NCI-H1436 treated with DMSO at 0.1 percent for 48 hours (cell line): ENCODE data around the gene LRP1B.

Experiments
- DNase-seq: peaks from one replicate; lab custom pipeline; 2025; lab: John Stamatoyannopoulos, UW

LRP1B gene

DNA sequence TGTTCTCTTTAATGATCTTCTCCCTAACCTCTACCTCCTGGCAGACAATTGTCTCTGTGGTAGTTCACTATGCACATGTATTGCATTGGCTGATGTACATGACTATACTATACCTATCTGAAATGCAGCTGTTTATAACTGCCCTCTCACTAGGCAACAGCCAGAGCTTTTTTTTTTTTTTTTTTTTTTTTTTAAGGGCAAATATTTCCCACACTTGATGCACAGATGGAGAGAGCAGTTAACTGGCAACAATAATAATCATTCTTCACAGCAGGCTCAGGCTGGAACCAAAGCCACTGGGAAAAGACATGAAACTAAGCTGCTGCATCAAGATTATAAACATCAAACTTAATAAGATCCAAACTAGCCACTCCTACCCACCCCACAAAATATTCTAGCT is 707.7 kb downstream of the LRP1B start:
- no peak for DNase-seq

DNA sequence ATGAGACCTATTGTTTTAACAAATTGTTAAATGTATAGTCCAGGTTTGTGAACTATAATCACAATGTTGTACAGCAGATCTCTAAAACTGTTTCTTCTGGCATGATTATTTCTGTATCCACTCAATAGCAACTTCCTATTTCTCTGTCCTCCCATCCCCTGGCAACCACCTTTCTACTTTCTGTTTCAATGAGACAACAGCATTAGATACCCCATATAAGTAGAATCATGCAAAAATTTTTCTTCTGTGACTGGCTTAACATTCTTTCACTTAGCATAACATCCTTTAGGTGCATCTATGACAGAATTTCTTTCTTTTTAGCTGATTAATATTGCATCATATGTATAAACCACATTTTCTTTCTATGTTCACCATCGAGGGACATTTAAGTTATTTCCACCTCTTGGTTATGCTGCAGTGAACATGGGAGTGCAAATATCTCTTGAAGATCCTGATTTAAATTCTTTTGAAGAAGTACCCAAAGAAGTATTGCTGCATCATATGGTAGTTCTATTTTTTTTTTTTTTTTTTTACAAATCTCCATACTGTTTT is 713.5 kb downstream of the LRP1B start:
- no peak for DNase-seq

DNA sequence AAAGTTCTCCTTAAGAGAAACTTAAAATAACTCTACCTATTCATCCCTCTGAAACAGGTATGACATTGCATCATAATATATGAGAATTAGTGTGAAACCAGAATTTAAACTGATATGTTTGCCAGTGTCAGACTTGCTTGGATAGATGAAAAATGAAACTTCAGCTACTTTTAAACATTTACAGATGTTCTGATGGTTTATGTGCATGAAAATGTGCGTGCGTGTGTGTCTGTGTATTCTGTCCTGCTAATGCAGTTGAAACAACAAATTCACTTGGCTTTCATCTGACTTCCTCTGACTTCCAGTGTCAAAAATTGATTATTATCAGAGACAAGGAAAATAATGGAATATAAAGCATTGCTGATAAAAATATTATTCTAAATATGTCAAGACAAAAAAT is 719.4 kb downstream of the LRP1B start:
- DNase-seq, result no peak

DNA sequence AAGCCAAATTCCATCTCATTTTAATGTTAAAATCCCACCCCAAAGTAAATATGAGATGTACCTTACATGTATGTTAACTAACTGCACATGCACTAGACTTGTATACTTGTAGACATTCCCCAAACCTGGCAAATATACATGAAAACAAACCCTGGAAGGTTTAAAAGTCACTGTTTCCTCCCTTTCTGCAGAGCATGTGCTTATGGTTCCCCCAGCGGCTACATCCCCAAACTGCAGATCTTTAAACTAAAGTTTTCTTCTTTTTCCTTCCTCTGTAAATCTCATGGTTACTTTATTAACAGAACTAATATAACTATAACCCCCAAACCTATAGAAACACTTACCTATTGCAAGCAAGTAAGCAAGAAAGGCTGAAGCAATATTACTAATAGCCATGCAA is 731.5 kb downstream of the LRP1B start:
- no peak for DNase-seq

DNA sequence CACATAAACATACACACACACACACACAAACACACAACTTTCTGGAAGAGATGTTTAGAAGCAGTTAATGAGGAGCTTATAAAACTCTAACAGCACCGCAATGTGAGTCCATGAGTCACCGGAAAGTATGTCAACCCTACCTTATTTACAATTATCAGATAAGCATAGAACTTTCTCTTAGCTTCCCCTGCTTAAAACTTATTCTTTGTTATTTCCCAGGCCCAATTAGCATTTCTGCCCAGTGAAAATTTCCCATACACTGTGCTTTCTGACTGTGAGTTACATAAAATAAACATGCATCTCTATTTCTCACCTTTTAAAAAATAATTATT is 737.6 kb downstream of the LRP1B start:
- no peak for DNase-seq

DNA sequence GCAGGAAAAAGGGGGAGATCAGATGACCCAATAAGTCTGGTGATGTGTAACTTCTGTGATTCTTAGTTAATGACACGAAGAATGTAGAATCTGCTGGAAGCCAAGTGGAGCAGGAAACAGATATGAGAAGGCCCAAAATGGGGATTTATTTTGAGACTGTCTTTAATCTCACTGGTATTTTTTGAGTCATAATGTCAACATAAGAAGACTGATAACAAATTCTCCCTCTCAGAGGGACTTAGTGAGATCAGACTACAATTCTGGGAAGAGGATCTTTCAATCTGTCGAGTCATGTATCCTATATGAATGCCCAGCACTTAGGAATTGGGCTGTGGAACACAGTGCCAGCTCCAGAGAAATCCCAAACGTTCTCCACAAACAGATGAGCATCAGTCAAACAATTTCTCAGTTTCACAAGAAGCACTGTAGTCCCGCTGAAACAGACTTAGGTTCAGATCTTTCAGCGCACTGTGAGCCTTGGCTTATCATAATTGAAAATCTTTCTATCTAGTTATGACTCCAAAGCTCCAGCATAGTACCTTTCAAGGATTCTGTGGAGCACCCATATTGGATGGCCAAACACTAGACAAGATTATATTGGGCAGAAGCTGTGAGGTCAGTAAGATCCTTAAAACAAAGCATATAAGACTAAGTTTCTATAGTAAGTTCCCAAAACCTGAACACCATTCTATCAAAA is 738.2 kb downstream of the LRP1B start:
- no peak for DNase-seq

DNA sequence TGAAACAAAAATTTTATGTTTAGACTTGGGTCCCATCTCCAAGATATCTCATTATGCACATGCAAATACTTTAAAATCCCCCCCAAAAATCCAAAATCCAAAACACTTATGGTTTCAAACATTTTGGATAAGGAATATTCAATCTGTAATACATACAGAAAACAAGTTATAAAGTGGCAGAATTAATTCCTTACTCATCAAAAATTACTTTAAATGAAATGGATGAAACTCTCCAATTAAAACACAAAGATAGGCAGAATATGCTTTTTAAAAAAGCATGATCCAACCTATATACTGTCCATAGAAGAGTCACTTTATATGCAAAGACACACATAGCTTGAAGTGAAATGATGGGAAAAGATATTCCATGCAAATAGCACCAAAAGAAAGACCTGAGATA is 744.6 kb downstream of the LRP1B start:
- DNase-seq, result no peak

DNA sequence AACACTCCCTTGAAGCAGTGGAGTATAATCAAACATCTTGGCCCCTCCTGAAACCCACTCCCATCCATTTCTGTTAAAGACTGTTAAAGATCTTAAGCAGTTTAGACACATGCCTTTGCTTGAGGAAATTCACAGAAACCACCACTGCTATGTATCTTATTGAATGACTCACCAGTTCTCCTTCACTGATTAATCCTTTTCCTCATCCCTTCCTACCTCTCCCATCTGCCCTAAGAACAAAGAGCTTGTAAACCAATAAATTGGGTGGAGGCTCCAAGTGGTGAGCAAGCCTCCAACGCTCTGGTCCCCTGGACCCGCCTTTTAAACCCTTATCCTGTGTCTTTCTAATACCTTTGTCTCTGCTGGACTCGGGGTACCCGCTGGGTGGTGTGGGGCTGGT is 746.1 kb downstream of the LRP1B start:
- DNase-seq, result no peak

DNA sequence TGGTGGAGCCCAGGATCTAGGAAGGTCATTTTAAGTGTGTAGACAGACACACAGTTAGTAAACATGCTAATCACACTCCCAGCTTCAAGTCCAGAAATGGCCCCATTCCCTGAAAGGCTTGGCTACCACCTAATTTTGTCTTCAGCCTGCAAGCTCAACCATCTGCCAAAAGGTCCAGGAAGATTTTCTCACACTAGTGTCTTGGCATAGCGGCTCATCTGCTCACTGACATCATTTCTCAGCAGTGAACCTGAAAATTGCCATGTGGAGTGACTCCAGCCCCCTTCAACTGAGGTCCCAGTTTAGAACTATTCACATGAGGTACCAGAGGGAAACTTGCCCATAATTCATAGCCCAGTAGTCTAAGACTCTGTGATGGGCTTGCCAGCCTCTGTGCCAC is 748.9 kb downstream of the LRP1B start:
- DNase-seq, result no peak

DNA sequence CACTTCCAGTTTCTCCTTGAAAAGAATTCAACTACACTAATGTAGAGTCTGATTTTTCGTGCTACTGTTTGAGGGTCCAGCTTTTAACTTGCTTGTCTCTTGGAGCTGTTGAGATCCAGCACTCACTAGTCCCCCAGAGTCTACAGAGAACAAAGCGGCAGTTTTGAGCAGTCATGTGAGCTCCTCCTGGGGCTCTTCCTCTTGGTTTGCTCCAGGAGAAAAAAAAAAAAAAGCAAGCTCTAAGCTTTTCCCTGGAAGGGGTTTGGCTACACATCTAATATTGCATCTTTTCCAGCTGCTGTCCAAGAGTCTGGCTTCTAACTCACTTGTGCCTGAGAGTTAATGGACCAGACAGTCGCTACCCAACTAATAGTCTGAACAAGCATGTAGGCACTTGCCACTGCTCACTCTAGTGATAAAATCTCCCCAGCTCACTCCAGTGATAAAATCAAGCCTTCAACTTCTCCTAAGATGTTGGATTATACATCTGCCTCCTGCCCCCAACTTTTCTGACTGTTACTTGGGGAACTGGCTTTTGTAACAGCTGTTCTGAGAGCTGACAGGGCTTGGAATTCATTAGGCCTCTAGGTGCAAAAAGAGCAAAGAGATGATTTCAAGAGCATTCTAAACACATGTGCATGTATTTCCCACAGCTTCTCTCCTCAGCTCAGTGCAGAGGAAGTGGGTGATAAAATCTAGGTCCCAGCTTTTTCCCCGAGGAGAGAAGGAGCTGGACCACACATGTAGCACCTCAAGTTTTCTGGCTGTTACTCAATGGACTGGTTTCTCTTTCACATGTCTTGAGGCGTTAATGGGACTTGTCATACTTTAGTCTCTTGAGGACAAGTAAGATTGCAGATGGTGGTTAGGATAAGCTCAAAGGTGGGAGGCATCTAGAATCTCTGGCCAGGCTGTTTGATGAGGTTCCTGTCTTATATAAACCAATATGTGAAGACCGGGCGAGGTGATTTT is 750.5 kb downstream of the LRP1B start:
- DNase-seq, result no peak

DNA sequence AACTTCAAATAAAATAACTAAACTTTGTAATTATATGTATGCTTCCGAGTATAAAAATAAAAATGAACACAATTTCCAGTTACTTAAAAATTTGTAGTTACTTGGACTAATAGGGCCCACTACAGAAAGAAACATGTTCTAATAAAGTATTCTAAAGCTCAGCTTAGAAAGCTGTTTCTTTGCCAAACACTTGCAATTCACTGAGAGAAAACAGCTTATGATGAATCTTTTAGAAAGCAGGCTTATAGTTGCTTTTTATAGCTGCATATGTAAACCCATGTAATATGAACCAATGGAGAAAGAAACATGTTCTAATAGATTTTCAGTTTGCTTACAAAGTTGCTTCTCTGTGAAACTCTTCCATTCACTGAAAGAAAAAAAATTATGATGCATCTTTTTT is 766.0 kb downstream of the LRP1B start:
- no peak for DNase-seq

DNA sequence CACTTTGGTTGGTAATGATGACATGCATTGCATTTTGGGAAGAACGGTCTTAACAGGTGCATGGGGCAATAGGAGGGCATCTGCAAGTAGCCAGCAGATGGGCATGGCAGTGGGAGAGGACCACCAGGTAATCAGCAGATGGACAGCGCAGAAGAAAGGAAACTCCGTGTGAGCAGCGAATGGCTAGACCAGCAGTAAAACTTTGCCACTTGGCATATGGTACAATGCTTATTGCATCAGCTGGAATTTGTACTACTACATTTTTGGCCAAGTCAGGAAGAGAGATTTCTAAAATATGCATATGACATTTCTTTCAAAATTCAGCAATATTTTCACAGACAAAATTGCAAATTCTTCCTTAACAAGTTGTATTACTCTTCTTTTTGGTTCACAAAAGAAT is 768.5 kb downstream of the LRP1B start:
- DNase-seq, result no peak

DNA sequence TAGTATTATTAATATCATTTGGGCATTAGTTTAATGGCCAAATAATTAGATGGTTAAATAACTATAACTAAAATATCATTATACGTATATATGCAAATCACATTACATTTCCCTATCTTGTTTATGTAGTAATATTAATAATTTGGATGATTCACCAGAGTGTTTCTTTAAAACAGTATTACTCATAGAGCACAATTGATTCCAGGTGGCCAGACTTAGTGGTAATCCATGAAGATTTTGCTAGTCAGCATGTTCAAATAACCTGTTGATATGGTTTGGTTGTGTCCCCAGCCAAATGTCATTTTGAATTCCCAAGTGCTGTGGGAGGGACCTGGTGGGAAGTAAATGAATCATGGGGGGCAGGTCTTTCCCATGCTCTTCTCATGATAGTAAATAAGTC is 782.3 kb downstream of the LRP1B start:
- no peak for DNase-seq

DNA sequence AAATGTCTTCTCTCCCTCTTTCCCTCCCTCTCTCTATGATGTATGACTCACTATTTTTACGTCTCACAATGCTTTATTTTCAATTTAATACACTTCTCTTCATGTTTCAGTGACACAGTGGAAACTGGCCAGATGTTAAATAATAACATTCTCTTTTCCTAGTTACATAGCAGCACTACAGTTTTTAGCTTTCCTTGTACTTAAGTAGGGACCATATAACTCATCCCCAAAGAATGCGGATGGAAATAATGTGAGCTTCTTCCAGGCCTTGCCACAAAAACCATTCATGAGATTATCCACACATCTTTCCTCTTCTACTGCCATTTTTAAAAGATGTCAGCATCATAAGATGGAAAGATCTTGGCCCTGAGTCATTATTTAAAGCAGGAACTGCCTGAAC is 789.4 kb downstream of the LRP1B start:
- DNase-seq, result no peak

DNA sequence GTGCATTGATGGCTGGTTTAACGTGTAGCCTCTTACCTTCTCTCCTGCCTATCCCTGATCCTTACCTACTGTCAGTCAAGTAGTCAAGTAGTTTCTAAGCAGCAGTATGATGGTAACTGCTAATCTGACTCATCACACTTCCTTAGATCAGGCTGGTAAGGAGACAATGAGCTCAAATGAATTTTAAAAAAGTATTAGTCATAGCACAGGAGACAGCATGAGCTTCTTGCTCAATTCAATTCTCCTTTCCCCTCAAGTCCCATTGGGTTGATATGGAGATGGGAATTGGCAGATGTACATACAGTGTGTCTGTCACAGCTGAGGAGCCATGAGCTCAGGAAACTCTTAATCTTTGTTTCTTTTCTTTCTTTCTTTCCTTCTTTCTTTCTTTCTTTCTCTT is 799.7 kb downstream of the LRP1B start:
- DNase-seq, result no peak

DNA sequence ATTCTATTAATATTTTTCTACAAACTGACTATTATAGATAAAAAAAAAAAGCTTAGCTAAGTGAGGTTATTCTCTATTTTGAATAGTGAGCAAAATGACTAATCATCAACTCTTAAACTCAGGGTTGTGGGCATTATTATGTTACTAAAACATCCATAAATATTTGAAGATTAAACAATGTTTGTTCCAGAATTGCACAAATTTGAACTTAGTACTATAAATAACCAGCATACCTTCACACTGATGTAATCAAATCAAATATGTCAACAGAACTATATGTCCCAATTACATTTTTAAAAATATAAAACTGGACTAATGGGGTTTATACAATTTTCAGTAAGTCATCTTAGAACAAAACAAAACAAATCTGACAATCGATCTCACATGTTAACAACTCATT is 800.9 kb downstream of the LRP1B start:
- no peak for DNase-seq

DNA sequence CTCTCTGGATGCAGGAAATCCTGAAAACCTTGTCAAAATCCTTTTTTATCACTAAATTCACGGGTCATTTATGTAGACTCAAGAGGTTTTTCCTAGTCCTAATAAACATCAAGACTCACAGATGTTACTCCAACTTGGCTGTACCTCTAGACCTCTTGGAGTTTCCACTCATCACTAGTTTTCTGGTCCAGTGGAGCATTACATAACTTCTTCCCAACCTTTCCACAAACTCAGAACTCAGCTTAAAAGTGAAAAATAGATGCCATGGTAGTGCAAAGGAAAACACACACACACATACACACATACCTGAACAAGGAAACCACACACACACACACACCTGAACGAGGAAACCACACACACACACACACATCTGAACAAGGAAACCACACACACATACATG is 807.2 kb downstream of the LRP1B start:
- no peak for DNase-seq

DNA sequence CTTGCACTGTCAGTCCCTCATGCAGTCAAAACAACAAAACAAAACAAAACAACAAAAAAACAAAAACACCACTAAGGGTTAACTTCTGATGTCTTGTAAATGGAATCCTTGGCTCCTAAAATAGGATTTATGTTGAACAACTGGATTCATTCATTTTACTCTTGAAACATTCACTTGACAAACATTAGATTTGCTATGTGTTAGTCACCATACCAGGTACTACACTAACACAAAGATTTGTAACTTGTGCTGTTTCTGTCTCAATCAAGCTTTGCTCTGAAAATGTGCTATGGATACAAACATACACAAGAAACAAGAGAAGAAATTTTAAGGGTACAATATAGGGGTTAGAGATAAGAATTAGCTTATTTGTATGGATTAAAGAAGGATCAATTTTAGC is 812.8 kb downstream of the LRP1B start:
- no peak for DNase-seq

DNA sequence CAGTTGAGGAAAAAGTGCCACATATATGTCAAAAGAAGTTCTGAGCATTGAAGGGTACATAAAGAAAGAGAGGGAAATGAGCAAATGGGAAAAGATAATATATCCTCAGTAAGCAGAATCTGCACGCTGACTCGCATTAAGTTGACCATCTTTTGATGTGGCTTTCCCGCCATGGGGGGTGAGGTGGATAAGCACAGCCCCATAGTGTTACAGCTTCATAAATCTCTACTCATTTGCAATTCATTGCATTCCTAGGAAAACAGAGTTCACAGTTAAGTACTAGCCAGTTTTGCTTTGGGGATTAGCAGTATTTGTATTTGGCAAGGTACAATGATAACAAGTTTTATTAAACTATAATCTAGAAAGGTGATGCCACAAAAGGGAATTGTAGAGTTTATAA is 814.2 kb downstream of the LRP1B start:
- no peak for DNase-seq

DNA sequence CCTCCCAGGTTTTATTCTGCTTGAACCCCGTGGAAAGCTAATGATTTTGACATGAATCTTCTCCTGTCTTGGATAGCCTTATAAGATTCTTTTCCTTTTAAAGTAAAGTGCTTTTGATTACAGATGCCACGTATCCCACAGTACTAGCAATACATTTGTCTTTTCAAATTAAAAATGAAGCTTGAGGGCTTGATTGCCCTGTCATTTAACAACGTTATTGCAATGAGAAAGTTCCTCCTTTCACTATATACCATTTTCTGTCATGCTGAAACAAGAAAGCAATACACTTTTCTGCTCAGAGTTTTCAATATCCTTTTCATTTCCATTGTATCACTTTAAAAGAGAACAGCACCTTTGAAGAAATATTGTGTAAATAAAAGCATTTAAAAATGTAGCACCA is 814.7 kb downstream of the LRP1B start:
- no peak for DNase-seq

DNA sequence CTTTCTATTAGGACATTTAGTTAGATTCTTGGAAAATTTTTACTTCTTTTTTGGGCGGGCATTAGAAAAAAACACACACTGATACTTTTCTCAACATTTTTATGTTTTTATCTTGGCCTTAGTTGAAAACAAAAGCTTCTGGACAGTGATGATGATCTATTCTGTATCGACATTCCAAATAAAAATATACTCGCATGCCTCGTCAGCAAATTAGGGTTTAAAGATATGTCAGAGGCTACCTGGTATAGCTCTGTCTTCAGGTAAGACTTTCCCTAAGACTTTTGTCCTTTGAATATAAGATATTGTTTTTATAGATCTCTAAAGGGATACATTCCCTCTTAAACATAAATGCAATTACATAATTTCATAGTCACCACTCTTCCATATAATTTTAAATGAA is 816.8 kb downstream of the LRP1B start:
- no peak for DNase-seq

DNA sequence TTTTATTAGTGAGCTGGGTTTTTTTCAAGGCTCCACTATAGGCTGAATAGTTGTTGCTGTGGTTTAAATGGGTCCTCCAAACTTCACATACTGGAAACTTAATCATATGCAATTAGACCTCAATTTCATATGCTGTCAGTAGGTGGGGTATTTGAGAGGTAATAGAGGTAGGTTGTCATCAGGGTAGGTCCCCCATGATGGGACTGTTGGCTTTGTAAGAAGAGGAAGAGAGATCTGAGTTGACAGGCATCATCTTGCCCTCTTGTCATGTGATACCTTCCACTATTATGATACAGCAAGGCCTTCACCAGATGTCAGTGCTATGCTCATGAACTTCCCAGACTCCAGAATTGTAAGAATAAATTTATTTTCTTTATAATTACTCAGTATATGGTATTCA is 819.4 kb downstream of the LRP1B start:
- DNase-seq, result no peak

DNA sequence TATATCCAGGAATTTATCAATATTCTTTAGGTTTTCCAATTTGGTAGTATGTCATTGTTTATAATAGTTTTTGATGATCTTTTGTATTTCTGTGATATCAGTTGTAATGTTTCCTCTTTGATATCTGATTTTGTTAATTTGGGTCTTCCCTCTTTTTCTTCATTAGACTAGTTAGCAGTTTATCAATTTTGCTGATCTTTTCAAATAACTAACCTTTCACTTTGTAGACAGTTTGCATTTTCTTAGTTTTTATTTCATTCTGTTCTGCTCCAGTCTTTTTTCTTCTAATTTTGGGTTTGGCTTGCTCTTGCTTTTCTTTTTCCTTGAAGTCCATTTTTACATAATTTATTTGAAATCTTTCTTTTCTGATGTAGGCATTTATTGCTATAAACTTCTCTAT is 824.4 kb downstream of the LRP1B start:
- no peak for DNase-seq
